BLaER1 treated with 17β-estradiol and CSF1 and Interleukin-3, amounts not matched to agents 10 nM and 100 nM (cell line): ENCODE measurements around the gene SETD1A.

Experiments
- H3K27ac ChIP-seq, 11 experiments: shearing (Covaris generic); formaldehyde crosslinking; 2 replicates each; pipeline ENCODE4 v1.8.1; 2022
- H3K27me3 ChIP-seq, 11 experiments: shearing (Covaris generic); formaldehyde crosslinking; 2 replicates each; pipeline ENCODE4 v1.8.1; 2022
- H3K36me3 ChIP-seq, 11 experiments: shearing (Covaris generic); formaldehyde crosslinking; 2 replicates each; pipeline ENCODE4 v1.8.1; 2022
- H3K4me1 ChIP-seq, 10 experiments: shearing (Covaris generic); formaldehyde crosslinking; 2 replicates each; pipeline ENCODE4 v1.8.1; 2022
- H3K4me2 ChIP-seq, 11 experiments: shearing (Covaris generic); formaldehyde crosslinking; 2 replicates each; pipeline ENCODE4 v1.8.1; 2022
- H3K4me3 ChIP-seq, 10 experiments: shearing (Covaris generic); formaldehyde crosslinking; 2 replicates each; pipeline ENCODE4 v1.8.1; 2022
- H3K9ac ChIP-seq, 11 experiments: shearing (Covaris generic); formaldehyde crosslinking; 2 replicates each; pipeline ENCODE4 v1.8.1; 2022
- H3K9me3 ChIP-seq, 11 experiments: shearing (Covaris generic); formaldehyde crosslinking; replicated peaks in 1 of 11; 2 replicates each; pipeline ENCODE4 v1.8.1; 2022
- H4K20me1 ChIP-seq, 11 experiments: shearing (Covaris generic); formaldehyde crosslinking; 2 replicates each; pipeline ENCODE4 v1.8.1; 2022
- Cebpa-rat ChIP-seq, 11 experiments: shearing (Covaris generic); IDR thresholded peaks; 2 replicates each; pipeline ENCODE4 v1.8.1; 2022

The SETD1A gene

GRCh38 chr16:30957456-30958174 is at the start of gene SETD1A:
SETD1A (plus strand) TSS chr16:30957754; CDS start chr16:30958732, 978 bp downstream.
- TF ChIP-seq Cebpa-rat (IDR thresholded peaks at IDR 0.05), result no peak
- Histone ChIP-seq H3K27me3 (no peaks in the 10 kb centered on the region), H3K27ac (peak within 1 kb of the TSS; percentile 98 to 100 (median 100)), H3K4me3 (peak within 1 kb of the TSS; percentile 68 to 84 (median 76)), H3K4me2 (peak within 1 kb of the TSS; percentile 88 to 98 (median 94)), H3K9me3 (no peaks in the 10 kb centered on the region), H4K20me1 (peaks cover 23 to 59% (median 38%) of the 10 kb centered on the region in 11 experiments), H3K36me3 (peaks cover 45 to 73% (median 54%) of the 10 kb centered on the region in 11 experiments), H3K9ac (peak within 1 kb of the TSS; percentile 96 to 100 (median 100)), H3K4me1 (peaks cover 24 to 33% (median 31%) of the 10 kb centered on the region in 10 experiments)

GRCh38 chr16:30910427-30911029 is 47.0 kb upstream of the SETD1A start:
- Histone ChIP-seq H3K4me1 (peaks cover 6 to 44% (median 32%) of the 10 kb centered on the region in 10 experiments), H3K9me3 (no peaks in the 10 kb centered on the region), H3K9ac (peak overlapping the region in 6 of 11 experiments; percentile 23 to 54 (median 26); a peak in 4 of 22 replicates), H3K27me3 (no peaks in the 10 kb centered on the region), H3K4me2 (peak overlapping the region in 8 of 11 experiments; percentile 9 to 49 (median 38); a peak in 13 of 22 replicates), H4K20me1 (no peaks in the 10 kb centered on the region), H3K4me3 (no peak overlapping the region), H3K27ac (no peak overlapping the region), H3K36me3 (no peaks in the 10 kb centered on the region)
- TF ChIP-seq Cebpa-rat (IDR thresholded peaks at IDR 0.05), result no peak

- Histone ChIP-seq H3K9me3 (no peaks in the 10 kb centered on the region), H3K27me3 (no peaks in the 10 kb centered on the region), H3K27ac (no peak overlapping the region), H3K36me3 (no peaks in the 10 kb centered on the region), H3K9ac (no peak overlapping the region), H3K4me3 (no peak overlapping the region), H3K4me2 (no peak overlapping the region), H4K20me1 (no peaks in the 10 kb centered on the region), H3K4me1 (peaks cover 0 to 40% (median 27%) of the 10 kb centered on the region in 10 experiments; a peak in 16 of 20 replicates)
- no peak for TF ChIP-seq Cebpa-rat (IDR thresholded peaks at IDR 0.05)
These were observed 44.7 kb upstream of the SETD1A start for GRCh38 chr16:30912794-30913412.

DNA sequence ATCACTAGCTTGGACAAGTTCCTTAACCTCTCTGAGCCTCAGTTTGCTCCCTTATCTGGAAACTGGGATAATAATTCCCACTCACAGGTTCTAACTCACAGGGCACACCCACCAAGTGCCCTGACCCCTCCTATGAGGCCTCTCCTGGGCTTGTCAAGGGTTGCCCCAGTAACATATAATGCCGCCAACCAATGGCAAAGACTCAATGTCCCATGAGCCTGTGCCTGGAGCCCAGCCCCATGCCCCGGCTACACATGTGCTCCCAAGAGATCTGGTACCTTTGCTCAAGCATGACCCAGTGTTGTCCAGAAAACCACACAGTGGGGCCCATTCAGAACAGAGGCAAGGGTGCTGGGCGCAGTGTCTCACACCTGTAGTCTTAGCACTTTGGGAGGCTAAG is 42.7 kb upstream of the SETD1A start:
- Histone ChIP-seq H4K20me1 (no peaks in the 10 kb centered on the region), H3K27me3 (no peaks in the 10 kb centered on the region), H3K36me3 (no peaks in the 10 kb centered on the region), H3K4me3 (no peak overlapping the region), H3K9ac (peak overlapping the region in 1 of 11 experiments; percentile 29; a peak in 1 of 22 replicates), H3K4me2 (peak overlapping the region in 8 of 11 experiments; percentile 28 to 62 (median 44); a peak in 16 of 22 replicates), H3K4me1 (peaks cover 6 to 48% (median 39%) of the 10 kb centered on the region in 10 experiments; a peak in 19 of 20 replicates), H3K9me3 (no peaks in the 10 kb centered on the region; a peak in 1 of 22 replicates), H3K27ac (no peak overlapping the region)
- no peak for TF ChIP-seq Cebpa-rat (IDR thresholded peaks at IDR 0.05)

DNA sequence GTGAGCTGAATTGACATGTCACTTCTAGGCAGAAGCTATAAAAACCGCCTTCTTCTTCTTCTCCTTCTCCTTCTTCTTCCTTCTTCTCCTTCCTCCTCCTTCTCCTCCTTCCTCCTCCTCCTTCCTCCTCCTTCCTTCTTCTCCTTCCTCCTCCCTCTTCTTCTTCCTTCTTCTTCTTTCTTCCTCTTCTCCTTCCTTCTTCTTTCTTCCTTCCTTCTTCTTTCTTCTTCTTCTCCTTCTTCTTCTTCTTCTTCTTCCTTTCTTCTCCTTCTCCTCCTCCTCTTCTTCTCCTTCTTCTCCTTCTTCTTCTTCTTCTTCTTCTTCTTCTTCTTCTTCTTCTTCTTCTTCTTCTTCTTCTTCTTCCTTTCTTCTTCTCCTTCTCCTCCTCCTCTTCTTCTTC is 38.9 kb upstream of the SETD1A start:
- Histone ChIP-seq H3K36me3 (no peaks in the 10 kb centered on the region), H3K4me3 (no peak overlapping the region), H3K4me1 (peaks cover 14 to 63% (median 48%) of the 10 kb centered on the region in 10 experiments), H3K9me3 (no peaks in the 10 kb centered on the region; a peak in 1 of 22 replicates), H3K4me2 (peak overlapping the region in 8 of 11 experiments; percentile 1 to 40 (median 31); a peak in 8 of 22 replicates), H3K9ac (no peak overlapping the region), H4K20me1 (no peaks in the 10 kb centered on the region), H3K27ac (no peak overlapping the region), H3K27me3 (no peaks in the 10 kb centered on the region)
- no peak for TF ChIP-seq Cebpa-rat (IDR thresholded peaks at IDR 0.05)

DNA sequence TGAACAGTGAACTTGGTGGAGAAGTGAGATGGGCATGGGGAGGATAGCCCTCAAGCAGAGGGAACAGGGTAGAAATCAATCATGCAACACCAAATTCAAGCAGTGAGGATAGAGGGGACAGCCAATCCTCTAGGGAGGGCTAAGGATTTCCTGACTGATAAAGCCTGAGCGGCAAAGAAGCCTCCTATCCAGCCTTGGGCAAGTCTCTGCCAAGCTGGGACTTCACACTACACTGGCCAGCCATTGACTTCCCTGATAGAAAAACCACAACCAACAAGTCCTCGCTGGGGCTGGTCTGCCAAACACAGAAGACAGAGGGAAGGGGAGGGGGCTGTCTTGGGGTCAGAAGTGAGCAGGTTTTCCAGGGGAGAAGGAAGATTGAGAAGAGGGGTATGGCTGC is 36.7 kb upstream of the SETD1A start:
- peaks cover 28 to 62% (median 48%) of the 10 kb centered on the region in 10 experiments for H3K4me1 ChIP-seq
- no peak for TF ChIP-seq Cebpa-rat (IDR thresholded peaks at IDR 0.05)
- H3K9me3 ChIP-seq, result no peaks in the 10 kb centered on the region; a peak in 1 of 22 replicates
- peak overlapping the region; percentile 75 to 93 (median 86) for H3K4me2 ChIP-seq
- H3K9ac ChIP-seq, result peak overlapping the region in 9 of 11 experiments; percentile 20 to 94 (median 86); a peak in 15 of 22 replicates
- H3K4me3 ChIP-seq, result peak overlapping the region in 5 of 10 experiments; percentile 4 to 92 (median 90); a peak in 4 of 20 replicates
- peaks cover 0 to 8% (median 5%) of the 10 kb centered on the region in 11 experiments; a peak in 8 of 22 replicates for H3K36me3 ChIP-seq
- H3K27me3 ChIP-seq, result no peaks in the 10 kb centered on the region
- H3K27ac ChIP-seq, result peak overlapping the region in 9 of 11 experiments; percentile 12 to 98 (median 91); a peak in 15 of 22 replicates
- peaks cover 0 to 15% (median 9%) of the 10 kb centered on the region in 11 experiments; a peak in 16 of 22 replicates for H4K20me1 ChIP-seq

DNA sequence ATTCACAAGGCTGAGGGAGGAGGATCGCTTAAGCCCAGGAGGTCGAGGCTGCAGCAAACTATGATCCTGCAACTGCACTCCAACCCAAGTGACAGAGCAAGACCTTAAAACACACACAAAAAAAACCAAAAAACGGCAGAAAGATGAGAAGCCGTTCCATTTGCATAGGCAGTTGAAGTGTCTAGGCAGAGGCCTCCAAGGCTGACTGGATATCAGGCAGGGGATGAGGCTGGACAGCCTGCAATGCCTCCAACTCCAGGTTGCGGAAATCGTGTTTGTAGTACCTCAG is 36.2 kb upstream of the SETD1A start:
- Histone ChIP-seq H3K27ac (peak overlapping the region; percentile 61 to 98 (median 92); a peak in 19 of 22 replicates), H3K4me1 (peaks cover 33 to 67% (median 54%) of the 10 kb centered on the region in 10 experiments), H3K4me3 (peak overlapping the region; percentile 74 to 92 (median 86); a peak in 15 of 20 replicates), H3K9me3 (no peaks in the 10 kb centered on the region; a peak in 1 of 22 replicates), H3K9ac (peak overlapping the region; percentile 20 to 94 (median 86); a peak in 19 of 22 replicates), H4K20me1 (peaks cover 0 to 20% (median 14%) of the 10 kb centered on the region in 11 experiments; a peak in 16 of 22 replicates), H3K27me3 (no peaks in the 10 kb centered on the region), H3K4me2 (peak overlapping the region; percentile 75 to 93 (median 86)), H3K36me3 (peaks cover 0 to 13% (median 7%) of the 10 kb centered on the region in 11 experiments; a peak in 12 of 22 replicates)
- TF ChIP-seq Cebpa-rat (IDR thresholded peaks at IDR 0.05), result no peak

DNA sequence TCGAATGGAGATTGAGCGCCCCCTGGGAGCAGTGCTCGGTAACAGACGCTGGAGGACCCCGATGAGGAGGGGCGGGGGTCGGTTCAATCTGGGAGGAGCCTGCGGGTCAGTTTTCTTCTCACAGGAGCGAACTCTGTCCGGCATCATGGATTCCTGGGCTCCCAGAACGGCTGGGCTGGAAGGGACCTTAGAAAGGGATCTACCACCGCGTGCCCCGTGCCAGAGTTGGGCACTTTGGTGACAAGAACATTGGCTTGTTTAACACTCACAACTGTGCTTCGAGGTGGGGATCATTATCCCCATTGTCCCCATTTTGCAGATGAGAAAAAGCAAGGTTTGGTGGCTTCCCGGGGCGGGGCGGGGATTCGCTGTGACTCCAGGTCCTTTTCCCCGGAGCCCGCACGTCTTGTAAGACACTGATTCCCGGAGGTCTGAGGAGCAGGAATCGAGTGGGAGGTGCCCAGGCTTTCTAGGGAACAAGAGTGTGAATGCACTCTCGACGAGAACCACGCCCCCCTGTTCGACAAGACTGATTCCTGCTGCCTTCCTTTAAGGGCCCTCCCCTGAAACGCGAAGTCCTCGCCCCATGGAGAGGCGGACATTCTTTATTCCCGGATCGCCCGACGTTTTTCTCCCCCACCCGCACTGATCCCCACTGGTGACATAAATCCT is 35.7 kb upstream of the SETD1A start:
- Histone ChIP-seq H3K9me3 (no peaks in the 10 kb centered on the region; a peak in 1 of 22 replicates), H3K36me3 (peaks cover 0 to 18% (median 10%) of the 10 kb centered on the region in 11 experiments; a peak in 18 of 22 replicates), H3K4me2 (peak overlapping the region; percentile 75 to 93 (median 86)), H3K27ac (peak overlapping the region; percentile 61 to 98 (median 92)), H3K4me3 (peak overlapping the region; percentile 74 to 92 (median 86)), H3K9ac (peak overlapping the region; percentile 74 to 95 (median 89)), H3K27me3 (no peaks in the 10 kb centered on the region), H3K4me1 (peaks cover 38 to 71% (median 58%) of the 10 kb centered on the region in 10 experiments), H4K20me1 (peaks cover 0 to 25% (median 19%) of the 10 kb centered on the region in 11 experiments; a peak in 18 of 22 replicates)
- no peak for TF ChIP-seq Cebpa-rat (IDR thresholded peaks at IDR 0.05)
